ENCODE measurements around the gene CYGB. TPM values are rescaled to one million over a fixed set of nuclear protein-coding genes. Genes with fewer than 3 reads are reported as not detected.

Gene CYGB
- total RNA-seq = 73.5 and 104 TPM in 2 replicates

GRCh38 chr17:76537578-76538280, at the start of gene CYGB:
CYGB (minus strand) TSS chr17:76537709; CDS start chr17:76537542, 167 bp downstream.

GRCh38 chr17:76585649-76586593, 48.4 kb upstream of the CYGB start, which contains the start of gene ST6GALNAC2:
ST6GALNAC2 (minus strand) TSS chr17:76585860; CDS start chr17:76585808, 52 bp downstream.

GRCh38 chr17:76539631-76540271, 2.2 kb upstream of the CYGB start, which contains the start of gene PRCD:
PRCD (plus strand) TSS chr17:76540044; CDS start chr17:76540142, 98 bp downstream.

GRCh38 chr17:76501018-76501826, 36.3 kb downstream of the CYGB start, which contains the start of gene RHBDF2:
RHBDF2 (minus strand) TSS chr17:76501423; CDS start chr17:76481524, 19,899 bp downstream.

Small RNAs within 50 kb of the gene (small RNA-seq; reads per million reads assigned to genes)
- gene SNORD1A (ENCODE audit: low replicate concordance) (not detected), gene SNORD1B (ENCODE audit: low replicate concordance) (1,128 reads per million, percentile 100 among the genes with 10 or more reads in this experiment)

Other genes starting within 250 kb of the CYGB start
- 1.8 and 3.4 TPM in 2 replicates for gene QRICH2, start 229.4 kb downstream of the CYGB start, total RNA-seq
- 46.0 and 53.0 TPM in 2 replicates for gene PRPSAP1, start 183.8 kb downstream of the CYGB start, total RNA-seq
- 30.9 and 205 TPM in 2 replicates for gene SPHK1, start 153.1 kb downstream of the CYGB start, total RNA-seq
- 24.9 and 30.1 TPM in 2 replicates for gene UBE2O, start 84.6 kb downstream of the CYGB start, total RNA-seq
- not detected in 2 replicates for gene AANAT, start 70.1 kb downstream of the CYGB start, total RNA-seq
- 34.4 and 40.2 TPM in 2 replicates for gene RHBDF2, start 36.3 kb downstream of the CYGB start, total RNA-seq
- 3.5 and 4.3 TPM in 2 replicates for gene PRCD, start 2.3 kb upstream of the CYGB start, total RNA-seq
- gene ST6GALNAC2, start 48.2 kb upstream of the CYGB start, total RNA-seq = 1.3 and 2.6 TPM in 2 replicates
- gene ST6GALNAC1, start 106.0 kb upstream of the CYGB start, total RNA-seq = not detected in 2 replicates
- 194 and 211 TPM in 2 replicates for gene MXRA7, start 173.3 kb upstream of the CYGB start, total RNA-seq
- 24.2 and 37.0 TPM in 2 replicates for gene JMJD6, start 188.9 kb upstream of the CYGB start, total RNA-seq
- gene METTL23, start 189.1 kb upstream of the CYGB start, total RNA-seq = 17.7 and 25.5 TPM in 2 replicates
- 122 and 305 TPM in 2 replicates for gene SRSF2, start 199.6 kb upstream of the CYGB start, total RNA-seq
- gene MFSD11, start 200.4 kb upstream of the CYGB start, total RNA-seq = 28.9 and 56.1 TPM in 2 replicates

Measured in placental pericyte (primary cell).